GM18873 (cell line): Measurements from ENCODE around the gene DGCR2.

ENCODE experiments used
- ATAC-seq: cut with Tn5 transposase; IDR thresholded peaks from one replicate; pipeline ENCODE4 v1.9.1; 2021; ENCODE audit warnings: mild to moderate bottlenecking, moderate library complexity, moderate number of reproducible peaks; ENCODE audit not compliant: unreplicated experiment, low FRiP score

DGCR2 gene

DNA sequence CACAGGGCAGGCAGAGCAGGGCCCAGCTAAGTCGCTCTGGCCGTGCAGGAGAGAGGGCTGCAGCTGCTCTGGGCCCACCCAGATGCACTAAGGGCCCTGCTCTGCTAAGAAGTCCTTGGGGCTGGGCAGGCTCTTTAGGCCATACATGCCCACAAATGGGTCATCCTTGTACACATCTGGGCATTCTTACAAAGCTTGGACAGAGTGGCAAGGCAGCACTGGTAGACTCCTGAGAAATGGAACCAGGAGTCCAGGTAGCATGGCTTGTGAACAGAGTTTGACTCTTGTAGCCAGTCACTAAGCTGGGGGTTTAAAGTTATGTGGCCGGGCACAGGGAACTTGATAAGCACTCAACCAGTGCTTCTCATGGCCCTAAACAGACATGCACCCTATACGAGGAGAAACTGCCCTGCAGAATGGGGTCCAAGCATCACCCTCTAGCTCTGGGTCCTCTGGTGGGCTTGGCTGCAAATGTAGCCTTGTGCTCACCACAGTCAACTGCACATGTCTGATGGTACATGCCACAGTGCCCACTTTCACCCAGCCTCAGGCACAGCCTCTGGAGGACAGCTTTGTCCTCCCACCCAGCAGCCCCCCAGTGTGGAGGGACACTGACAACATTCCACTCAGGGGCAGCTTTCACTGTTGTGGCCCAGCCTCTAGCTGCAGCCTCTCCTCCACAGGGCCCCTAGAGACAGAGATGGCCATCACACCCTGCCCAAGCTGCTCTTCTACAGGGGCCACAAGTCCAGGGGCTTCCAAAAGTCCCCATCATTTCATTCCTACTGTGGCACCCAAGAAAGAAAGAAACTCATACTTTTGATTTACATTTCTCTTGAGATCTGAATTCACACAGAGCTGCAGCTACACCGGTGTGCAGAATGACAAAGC is 75.2 kb downstream of the DGCR2 start:
- ATAC-seq, result no peak

DNA sequence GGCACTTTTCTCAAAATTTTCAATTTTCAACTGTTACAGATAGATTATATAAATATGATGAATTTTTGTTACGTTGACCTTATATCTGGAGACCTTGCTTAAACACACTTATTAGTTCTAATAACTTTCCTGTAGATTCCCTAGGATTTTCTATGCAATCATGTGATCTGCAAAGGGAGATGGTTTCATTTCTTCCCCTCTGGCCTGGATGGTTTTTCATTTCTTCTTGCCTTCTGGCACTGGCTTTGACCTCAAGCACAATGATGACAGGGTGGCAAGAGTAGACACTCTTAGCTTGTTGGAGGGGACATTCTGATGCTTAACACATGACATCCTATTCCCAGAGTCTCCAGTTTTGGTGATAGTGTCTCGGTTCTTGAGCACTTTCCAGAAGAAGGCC is 75.9 kb downstream of the DGCR2 start:
- no peak for ATAC-seq

DNA sequence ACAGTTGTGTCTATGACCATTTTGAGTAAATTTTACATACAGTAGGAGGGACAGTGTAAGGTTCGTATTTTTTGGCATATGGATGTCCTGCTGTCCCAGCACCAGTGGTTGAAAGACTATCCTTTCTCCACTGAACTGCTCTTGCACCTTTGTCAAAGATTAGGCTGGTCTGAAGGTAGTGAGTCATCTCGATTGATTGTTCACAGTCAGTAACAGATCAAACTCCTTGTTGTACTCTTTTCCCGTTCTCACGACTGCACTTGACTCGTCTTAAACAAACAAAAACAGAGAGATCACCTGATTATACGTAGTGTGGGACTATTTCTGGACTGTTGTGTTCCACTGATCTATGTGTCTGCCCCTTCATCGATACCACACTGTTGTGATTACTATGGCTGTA is 77.1 kb downstream of the DGCR2 start:
- no peak for ATAC-seq

DNA sequence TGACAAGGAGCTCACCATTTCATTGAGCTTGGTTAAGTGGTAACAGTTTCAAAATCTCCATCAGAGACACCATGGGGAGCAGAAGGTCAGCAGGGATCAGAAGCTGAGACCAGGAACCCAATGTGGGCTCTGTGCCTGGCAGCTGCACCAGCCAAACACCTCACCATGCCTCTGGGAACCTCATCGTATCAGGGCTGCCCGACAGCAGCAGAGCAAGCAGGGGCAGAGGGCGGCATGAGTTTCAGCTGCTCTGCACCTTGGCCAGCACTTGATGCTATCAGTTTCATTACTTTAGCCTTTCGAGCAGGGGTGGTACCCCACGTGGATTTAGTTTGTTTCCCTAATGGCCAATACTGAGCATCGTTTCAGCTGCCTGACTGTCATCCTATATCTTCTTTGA is 77.8 kb downstream of the DGCR2 start:
- no peak for ATAC-seq

DNA sequence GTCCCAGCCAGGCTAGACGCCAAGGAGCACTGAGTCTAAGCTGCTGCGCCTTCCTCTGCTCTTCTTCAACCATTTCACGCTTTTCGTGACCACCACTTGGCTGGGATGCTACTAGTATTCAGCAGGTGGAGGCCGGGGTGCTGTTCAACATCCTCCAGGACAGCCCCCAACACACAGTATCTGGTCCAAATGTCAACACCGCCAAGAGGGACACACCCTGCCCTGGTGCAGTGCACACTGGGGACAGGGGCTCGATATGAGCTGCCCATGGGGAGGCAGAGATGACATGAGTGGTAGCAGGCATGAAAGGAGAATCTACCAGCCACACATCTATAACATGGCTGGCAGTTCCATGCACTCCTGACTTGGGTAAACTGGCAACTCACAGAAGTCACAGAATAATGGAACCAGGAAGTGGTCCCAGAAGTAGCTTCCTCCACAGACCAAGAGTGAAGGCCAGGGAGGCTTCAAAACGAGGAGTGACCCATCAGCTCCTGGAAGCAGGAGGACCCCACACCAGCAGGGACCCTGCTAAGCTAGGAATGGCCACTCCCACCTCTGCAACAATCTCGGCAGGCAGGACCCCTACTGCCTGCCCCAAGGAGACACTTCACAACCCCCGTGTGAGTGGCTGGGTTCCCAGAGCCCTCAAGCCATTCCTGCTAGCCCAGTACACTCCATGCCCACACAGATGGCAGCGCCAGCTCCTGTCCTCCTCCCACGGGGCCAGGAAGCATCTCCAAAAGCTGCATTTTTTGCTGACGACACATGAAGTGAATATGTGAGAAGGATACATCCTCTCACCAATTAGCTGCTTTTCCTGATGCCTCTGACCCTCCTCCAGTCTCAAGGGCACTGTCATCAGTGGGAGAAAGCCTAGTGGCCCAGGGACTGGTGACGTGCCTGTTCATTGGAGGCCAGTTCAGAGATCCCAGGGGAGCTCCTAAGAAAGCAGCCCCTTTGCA is 78.8 kb downstream of the DGCR2 start:
- no peak for ATAC-seq

DNA sequence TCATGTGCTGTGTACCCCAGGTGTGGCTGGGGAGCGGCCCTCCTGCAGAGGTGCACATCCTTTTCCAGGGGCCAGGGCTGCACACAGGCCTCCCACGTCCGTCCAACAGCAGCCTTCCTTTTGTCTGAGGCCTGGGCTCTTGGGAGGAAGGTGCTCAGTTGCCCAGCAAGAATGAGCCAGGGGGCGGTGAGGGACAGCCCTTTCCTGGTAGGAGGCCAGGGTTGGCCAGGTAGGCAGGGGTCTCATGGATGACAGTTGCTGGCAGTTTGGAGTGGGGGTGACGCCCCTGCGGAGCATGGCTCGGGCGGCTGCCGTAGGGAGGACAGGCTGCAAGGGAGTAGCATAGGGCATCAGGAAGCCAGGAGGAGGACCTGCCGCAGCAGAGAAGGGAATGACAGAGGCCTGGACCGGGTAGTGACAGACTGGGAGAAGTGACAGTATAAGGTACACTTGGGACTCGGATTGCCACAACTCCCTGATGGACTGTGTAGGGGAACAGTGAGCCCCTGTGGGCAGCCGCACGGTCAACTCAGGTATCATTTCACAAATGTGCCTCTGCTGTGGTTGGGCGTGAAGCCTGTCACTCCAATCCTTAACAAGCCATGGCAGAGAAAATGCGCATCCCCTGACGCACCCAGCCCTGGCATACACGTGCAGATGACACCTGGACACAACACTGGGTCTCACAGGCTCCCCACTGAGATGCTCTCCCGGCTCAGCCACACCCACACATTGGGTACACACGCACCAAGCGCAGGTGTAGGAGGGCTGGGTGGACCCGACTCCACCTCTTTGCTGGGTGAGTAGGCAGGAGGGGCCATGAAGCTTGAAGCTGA is 79.7 kb downstream of the DGCR2 start:
- ATAC-seq, result no peak

DNA sequence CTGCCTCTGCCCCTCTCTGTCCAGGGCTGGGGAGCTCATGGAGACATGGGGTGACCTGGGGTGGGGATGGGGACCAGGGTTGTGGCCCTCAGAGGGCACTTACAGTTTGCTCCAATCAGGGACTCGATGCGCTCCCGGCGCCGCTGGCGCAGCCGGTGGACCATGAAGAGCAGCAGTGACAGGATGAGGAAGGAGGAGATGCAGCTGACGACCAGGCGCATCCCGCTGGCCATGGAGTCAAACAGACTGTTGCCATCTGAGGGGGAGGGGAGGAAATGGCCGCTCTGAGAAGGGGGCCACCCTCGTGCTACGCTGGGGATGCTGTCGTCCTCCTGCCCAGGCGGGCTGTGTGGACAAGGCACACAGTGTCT is 80.5 kb downstream of the DGCR2 start:
- ATAC-seq, result no peak

DNA sequence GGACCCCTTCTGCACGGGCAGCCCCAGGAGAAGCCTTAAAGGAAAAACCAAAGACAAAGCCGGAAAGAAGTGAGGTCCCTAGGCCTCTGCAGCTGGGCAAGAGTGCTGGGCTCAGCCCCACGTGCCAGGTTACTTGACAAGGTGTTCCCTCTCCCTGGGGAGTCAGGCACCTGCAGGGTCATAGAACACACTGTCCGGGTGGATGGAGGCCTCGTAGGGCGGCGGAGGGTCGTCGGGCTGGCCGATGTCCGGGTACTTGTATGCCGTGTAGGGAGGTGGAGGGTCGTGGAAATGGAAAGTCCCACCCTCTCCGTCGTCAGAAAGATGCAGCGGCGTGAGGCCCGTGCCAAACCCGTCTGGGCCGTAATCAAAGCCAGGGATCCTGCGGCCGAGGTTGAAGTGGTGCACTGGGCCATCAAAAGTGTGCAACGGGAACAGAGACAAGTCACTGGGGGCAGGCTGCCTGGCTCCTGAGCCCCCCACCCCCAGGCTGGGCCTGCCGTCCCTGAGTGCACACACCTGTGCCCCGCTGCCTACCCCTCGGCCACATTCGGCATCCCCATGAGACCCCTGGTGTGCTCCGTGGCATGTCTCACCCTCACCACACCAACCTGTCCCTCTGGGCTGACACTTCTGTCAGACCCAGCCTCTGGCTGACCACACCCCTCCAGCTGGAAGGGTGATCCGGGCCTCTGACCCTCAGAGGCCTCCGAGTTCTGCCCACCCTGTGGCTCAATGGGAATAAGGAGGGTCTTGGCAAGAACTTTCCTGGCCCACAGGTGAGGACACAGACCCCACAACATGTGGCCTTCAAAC is 81.1 kb downstream of the DGCR2 start:
- ATAC-seq, result no peak

DNA sequence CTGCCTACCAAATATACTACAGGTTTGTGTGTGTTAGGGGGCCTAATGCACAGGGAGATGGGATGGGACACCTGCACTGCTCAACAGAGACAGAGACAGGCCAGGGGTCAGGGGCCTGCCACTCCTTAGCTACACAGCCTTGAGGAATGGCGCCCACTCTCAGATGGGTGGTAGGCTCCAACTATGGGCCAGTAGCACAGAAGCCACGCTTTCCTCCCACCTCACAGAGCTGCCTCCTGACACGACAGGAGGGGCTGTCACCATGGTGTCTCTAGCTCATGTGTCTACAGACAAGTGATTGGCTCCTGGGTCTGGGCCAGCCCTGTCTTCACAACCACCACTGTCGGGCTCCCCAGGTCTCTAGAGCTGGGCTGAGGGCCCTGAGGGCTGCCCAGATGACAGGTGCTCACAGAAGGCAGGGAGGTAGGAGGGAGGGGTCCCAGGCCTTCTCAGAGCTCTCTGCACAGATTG is 81.8 kb downstream of the DGCR2 start:
- ATAC-seq, result no peak

DNA sequence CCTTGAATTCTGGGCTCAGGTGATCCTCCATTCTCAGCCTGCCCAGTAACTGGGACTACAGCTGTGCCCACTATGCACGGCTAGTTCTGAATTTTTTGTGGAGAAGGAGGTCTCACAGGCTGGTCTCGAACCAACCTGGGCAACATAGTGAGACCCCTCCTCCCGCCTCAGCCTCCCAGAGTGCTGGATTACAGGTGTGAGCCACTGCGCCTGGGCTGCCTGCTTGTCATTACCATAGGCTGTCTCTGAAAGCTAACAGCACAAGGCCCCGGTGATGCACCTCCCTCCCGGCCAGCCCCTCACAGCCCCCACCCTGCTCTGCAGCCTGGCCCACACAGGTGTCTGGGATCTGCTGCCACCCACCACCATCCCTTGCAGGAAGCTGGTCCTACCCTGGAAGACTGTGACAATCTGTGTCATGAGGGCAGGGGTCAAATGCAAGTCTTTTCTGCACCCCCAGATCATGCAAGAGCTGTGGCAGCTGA is 82.4 kb downstream of the DGCR2 start:
- ATAC-seq, result no peak

DNA sequence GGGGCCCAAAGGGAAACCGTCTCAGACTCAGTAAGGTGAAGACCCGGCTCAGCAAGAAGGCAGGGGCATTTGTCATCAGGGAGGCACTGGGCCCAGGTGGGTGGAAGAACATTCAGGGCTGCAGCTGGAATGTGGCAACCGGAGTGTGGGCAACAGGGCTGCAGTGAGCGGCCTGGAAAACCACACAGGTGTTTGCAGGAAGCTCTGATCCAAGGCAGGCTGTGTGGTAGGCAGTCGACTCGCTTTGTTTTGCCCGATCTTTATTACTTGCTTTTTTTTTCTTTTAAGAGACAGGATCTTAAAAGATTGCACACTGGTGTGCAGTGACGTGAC is 82.8 kb downstream of the DGCR2 start:
- ATAC-seq, result no peak

DNA sequence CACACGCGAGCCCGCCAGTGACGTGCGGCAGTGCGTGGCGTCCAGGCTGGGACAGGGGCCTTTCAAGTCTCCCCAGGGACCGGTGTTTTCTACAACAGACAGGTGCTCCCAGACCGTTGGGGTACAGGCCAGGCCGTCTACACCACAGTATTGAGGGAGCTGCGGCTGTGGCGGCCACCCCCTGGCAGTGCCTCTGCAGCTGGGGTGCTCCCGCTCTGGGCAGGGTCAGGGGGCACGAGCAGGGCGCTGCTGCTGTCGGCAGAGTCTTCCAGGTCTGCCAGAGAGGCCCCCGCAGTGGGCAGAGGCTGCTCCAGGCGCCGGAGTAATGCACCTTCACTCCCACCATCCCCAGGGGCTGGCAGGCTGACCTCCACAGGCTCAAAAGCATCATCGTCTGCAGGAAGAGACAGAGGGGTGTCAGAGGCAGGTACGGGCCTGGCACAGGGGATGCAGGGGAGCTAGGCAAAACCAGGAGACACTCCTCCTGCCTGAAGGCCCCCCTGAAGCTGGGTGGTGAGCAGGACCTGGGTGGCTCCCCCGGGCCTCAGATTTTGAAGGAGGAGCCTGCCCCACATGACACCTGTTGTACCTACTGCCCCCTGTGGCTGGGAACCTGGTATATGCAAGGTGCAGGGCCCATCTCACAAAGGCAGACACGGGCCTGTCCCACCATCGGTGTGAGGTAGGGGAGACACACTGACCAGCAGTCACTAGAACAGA is 83.3 kb downstream of the DGCR2 start:
- no peak for ATAC-seq

DNA sequence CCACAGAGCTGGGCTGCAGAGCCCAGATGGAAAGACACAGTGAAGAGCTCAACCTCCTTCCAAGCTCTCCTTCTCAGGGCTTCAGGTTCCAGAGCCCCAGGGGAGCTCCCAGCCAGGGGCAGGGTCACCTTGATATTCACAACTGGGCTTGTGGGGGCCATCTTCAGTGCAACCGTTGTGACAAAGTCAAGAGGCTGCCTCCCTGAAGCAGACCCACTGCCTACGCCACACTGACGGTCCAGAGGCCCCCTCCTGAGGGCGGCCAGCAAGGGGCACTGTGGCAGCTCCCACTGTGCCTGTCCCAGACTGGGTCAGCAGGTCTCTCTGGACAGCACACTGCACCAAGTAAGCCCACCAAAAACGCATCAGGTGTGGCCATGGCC is 84.1 kb downstream of the DGCR2 start:
- no peak for ATAC-seq

DNA sequence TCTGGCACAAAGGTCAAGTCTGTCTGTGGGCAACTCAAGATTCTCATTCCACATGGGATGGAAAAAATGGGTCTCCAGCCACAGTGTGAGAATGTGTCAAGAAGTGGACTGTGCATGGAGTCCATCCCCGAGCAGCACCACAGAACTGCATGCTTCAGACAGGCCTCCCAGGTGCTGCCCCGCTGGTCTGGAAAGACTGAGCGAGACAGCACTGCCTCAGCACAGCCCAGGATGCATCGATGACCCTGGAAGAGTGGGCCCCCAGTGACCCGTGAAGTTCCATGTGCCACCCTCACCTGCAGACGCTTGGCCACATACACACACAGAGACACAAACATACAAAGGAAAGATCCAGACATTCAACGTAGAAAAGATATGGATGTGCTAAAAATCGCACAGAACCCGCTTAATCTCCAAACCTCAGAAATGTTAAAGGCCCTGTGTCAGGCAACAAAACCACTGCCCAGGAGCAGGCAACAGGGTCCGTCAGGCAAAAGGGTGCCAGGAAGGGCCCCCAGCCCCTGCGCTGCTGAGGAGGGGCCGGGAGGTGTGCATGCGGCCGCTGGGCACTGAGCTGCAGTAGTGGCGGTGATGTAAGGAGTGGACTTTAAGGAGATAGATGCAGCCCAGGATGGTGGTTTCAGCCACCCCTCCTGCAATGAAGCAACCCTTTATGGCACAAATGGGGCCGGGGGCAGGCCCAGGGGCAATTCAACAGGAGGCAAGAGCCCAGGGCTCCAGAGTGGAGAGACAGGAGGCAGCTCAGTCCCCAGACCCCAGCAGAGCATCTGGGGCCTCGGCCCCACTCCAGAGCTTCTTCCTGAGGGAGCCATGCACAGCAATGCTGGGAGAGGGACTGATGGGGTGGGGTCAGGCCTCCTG is 84.7 kb downstream of the DGCR2 start:
- no peak for ATAC-seq

DNA sequence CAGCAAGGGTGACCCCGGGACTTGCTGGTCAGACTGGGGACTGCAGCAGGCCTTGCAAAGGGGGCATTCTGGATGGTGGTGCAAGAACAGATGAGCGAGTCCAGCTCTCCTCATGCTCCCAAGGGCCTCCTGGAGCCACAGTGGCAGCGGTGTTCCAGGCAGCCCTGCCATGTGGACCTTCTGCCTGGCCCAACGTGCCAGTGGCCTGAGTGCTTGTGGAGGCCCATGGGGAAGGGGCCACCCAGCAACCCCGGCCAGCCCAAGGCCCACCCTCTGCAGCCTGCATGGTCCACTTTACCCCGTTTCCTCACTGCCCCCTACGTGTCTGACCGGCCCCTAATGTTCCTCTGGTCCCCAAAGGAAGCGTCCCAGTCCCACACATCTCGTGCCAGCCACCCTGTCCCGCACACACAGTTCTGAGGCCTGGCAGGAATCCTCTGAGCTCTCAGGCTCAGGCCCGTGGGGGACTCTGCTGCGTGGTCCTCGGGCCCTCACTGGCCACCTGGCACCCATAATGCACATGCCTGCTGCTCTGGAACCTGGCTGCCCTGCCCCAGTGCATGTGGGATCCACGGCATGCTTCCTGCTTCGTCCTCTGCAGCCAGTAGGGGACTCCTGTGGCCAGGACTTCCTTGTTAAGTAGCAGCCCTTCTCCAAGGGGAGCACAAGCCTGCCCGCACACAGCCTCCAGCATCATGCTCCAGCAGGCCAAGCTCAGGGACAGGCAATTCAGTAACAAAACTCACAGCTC is 85.5 kb downstream of the DGCR2 start:
- no peak for ATAC-seq

DNA sequence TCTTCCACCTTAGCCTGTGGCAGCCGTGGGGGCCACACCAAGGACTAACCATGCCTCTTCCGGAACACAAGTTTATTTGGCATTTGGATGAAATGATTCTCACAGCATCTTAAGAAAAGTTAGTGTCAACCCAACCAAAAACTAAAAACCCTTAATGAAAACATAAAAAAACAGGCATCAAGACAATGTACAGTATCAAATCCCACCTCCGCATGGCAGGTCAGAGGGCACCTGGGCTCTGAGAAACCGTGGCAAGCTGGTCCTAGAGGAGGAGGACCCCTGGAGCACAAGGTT is 86.0 kb downstream of the DGCR2 start:
- ATAC-seq, result no peak

DNA sequence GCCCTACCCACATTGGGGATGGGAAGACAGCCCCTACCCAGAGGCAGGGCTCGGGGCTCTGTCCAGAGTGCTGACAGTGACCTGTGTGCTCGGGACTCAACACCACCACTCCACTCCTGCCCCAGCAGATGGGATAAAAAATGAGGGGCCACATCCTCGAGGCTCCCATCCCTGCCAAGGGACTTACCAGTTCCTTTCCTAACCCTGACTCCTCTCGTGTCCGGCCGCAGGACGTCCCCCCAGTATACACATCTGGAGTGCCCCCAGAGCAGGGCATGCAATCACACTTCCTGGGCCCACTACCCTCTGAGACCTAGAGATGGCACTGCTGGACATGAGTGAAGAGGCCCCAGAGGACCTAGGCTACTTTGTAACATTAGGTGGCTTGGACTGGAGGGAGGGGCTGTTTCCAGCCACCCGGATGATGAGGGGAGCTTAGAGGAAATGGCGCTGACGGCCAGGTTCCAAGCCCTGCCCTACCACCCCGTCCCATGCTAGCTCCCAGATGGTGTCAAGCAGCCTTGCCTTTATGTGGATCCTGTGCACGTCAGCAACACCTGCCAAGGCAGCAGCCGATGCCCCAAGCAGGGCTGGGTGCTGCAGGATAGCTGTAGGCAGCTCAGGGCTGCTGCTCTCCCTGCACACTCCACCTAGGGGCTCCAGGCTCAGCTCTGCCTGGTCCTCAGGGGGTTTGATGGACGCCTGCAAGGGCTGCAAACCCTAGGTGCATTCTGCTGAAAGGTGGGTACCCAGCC is 86.6 kb downstream of the DGCR2 start:
- ATAC-seq, result no peak
